H7 (cell line): ENCODE results near the gene BCAT1. TPM values are rescaled to one million over a fixed set of nuclear protein-coding genes. Genes with fewer than 3 reads are reported as not detected.

Experiments used
- DNase-seq: peaks from one replicate; pipeline ENCODE4 v3.0.0; 2012
- H3K27me3 ChIP-seq: 2 replicates; pipeline ENCODE4 v1.6.0; 2011; ENCODE audit warnings: mild to moderate bottlenecking, low read length; ENCODE audit not compliant: control insufficient read depth, insufficient read depth
- H3K36me3 ChIP-seq: replicated peaks from 2 replicates; pipeline ENCODE4 v1.5.1; 2011; ENCODE audit warnings: low read length; ENCODE audit not compliant: control insufficient read depth, insufficient read depth
- H3K4me3 ChIP-seq: 2 replicates; pipeline ENCODE4 v1.5.1; 2011; ENCODE audit warnings: low read depth, mild to moderate bottlenecking, control low read depth, low read length, moderate library complexity; ENCODE audit not compliant: insufficient read depth
- total RNA-seq: library from RNA; depleted of rRNA; stranded (reverse); fragments of >200 nt; shearing (Covaris generic); gene quantifications from 2 replicates; pipeline ENCODE4 v1.2.3, GENCODE V29; 2014; rRNA removed

The BCAT1 gene
- total RNA-seq, 1 experiment from 2014 or later: 150 TPM

DNA sequence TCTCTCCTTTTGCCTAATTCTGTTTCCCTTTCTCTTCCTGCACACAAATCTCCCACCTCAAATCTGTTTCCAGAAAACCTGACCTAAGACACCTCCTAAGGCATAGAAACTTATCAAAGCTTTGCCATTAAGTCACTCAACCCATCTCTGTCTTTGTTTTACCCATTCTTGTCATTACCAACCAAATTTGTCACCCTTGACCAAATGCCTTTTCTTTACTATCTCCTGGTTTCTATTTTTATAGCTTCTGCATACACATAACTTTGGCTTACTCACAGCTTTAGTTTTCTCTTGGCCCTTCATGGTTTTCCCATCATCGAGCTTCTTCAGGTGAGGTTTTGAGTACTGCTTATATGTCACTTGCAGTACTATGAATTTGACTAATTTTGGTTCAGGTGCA, 184.2 kb downstream of the BCAT1 start:
- Histone ChIP-seq H3K27me3 (no peaks in the 10 kb centered on the region), H3K4me3 (no peak overlapping the region), H3K36me3 (no peaks in the 10 kb centered on the region)
- DNase-seq: no peak

DNA sequence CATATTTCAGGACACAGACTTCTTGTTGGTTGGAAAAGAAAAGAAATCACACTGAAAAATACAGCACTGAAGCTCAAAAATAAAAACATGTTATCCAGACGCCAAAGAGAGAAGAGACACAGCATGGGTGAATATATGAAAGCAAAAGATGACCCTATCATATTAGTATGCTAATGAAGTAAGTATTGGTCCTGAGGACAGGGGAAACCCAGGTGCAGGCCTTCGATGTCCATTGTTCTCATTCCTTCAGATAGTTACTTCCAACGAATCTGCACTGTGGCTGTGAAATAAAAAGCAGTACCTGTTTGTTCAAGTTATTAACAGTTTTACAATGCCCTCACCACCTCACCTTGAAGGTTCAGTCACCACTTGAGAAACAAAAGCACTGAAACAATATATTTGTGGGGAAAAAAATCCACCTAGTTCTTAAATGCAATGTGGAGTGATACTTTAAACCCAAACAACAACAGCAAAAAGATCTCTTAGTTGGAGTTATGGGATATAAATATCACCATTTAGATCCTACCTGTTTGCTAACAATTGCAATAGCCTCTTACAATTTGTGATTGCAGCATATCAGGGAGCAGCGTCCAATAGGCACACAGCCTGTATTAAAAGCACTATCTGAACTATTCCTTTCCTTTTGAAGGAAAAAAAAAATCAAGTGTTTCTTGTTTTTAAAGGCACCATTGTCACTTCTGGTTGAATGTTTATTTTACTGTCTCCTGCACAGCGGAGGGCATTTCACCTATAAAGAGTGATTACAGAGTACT, 188.1 kb downstream of the BCAT1 start:
- Histone ChIP-seq H3K27me3 (no peaks in the 10 kb centered on the region), H3K4me3 (no peak overlapping the region), H3K36me3 (no peaks in the 10 kb centered on the region)
- no peak for DNase-seq

DNA sequence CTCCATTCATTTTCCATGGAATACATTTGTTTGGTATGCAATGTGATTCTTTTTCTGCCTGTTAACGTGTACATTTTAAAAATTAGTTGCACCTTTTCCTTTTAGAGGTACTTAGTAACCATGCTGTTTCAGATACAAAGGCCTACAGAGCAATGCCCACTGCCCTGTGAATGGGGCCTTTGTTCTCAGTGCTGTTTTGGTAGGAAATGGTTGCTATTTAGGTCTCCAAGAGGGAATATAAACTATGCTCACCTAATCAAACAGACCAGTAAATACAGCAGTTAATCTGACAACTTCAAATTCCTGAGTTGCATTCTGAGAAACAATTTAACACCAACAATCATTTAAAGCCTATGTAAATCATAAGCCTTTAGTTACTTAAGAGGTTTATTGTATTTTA, 188.7 kb downstream of the BCAT1 start:
- no peak overlapping the region for H3K4me3 ChIP-seq
- DNase-seq: no peak

More for the DNA sequence above, 188.7 kb downstream of the BCAT1 start:
- Histone ChIP-seq H3K27me3 (no peaks in the 10 kb centered on the region), H3K36me3 (no peaks in the 10 kb centered on the region)

Other genes with a start within 250 kb of the BCAT1 start
- 0.59 TPM in 1 of 2 replicates, not detected in the other for gene DNAI7, start 246.1 kb upstream of the BCAT1 start, total RNA-seq
- gene ETFRF1, start 246.1 kb upstream of the BCAT1 start, total RNA-seq: 9.4 and 10.9 TPM in 2 replicates